Breast epithelium (tissue), 3 donors: ENCODE data around the gene OMA1.

Experiments
- CTCF ChIP-seq, 3 donors: fragments of 450-650 bp; IDR thresholded peaks; one replicate each; pipeline ENCODE4 v1.5.1; 2016 to 2017; ENCODE audit warnings: antibody characterized with exemption in 3 of 3, mild to moderate bottlenecking in 3 of 3, moderate library complexity in 3 of 3
- POLR2A ChIP-seq: fragments of 450-650 bp; IDR thresholded peaks from one replicate; pipeline ENCODE4 v1.6.1; 2016; ENCODE audit warnings: antibody characterized with exemption, mild to moderate bottlenecking, moderate library complexity
- POLR2AphosphoS5 ChIP-seq, 3 donors: sonication (generic); formaldehyde crosslinking; IDR thresholded peaks; one replicate each; pipeline ENCODE4 v1.6.1; 2017; ENCODE audit warnings: antibody characterized with exemption in 3 of 3

GRCh38 chr1:58459911-58460310 is 86.6 kb downstream of the OMA1 start:
- no peak for TF ChIP-seq CTCF (IDR thresholded peaks at IDR 0.05)
- no peak for TF ChIP-seq POLR2A
- TF ChIP-seq POLR2AphosphoS5 (IDR thresholded peaks at IDR 0.05), result no peak
